Cardiac fibroblast (primary cell): ENCODE results near the gene FAR2.
"Not testable (repeated sequence)": the region's sequence is repeated elsewhere in the genome, so short reads cannot be mapped to it uniquely, and the experiment has no call there.

Source experiments
- DNase-seq, 2 donors: peaks; one replicate each; pipeline versions ENCODE4 v3.0.0 to v3.0.0-alpha.2; 2010; ENCODE audit warnings: low read depth in 2 of 2
- H3K4me3 ChIP-seq, 2 donors: replicated peaks in 1 of 2; 1 replicate in 1 of 2; 2 replicates in 1 of 2; pipeline ENCODE4 v1.5.1; 2011; ENCODE audit warnings: low read depth in 2 of 2, low read length in 2 of 2, mild to moderate bottlenecking in 2 of 2, moderate library complexity in 1 of 2
- CTCF ChIP-seq: IDR thresholded peaks from one replicate; pipeline ENCODE4 v1.5.1; 2011; ENCODE audit warnings: low read depth, mild to moderate bottlenecking, low read length, inconsistent platforms

The FAR2 gene

GRCh38 chr12:29382251-29382650 is 233.2 kb downstream of the FAR2 start:
- no peak for TF ChIP-seq CTCF
- DNase-seq: no peak
- no peak overlapping the region for H3K4me3 ChIP-seq

- H3K4me3 ChIP-seq, DNase-seq: not testable (repeated sequence)
Observed at GRCh38 chr12:29385194-29385593, 236.1 kb downstream of the FAR2 start.
